ENCODE results near the gene TBX18. TPM values are rescaled to one million over a fixed set of nuclear protein-coding genes. Genes with fewer than 3 reads are reported as not detected.

TBX18 gene
- total and polyA plus RNA-seq, 2 of the 4 experiments (the other 2 are of a cell fraction), result 0.86 to 1.3 TPM

- Histone ChIP-seq H2BK120ac (ENCODE audit: low read depth, low read length) (no peak overlapping the region), H2BK20ac (ENCODE audit: low read depth, low read length) (no peak overlapping the region), H3K14ac (replicated peaks; ENCODE audit: low read depth, low read length) (no peak overlapping the region), H3K23ac (ENCODE audit: low read depth, low read length) (no peak overlapping the region), H3K4ac (ENCODE audit: low read depth, low read length) (no peak overlapping the region), H3K18ac (ENCODE audit: low read depth, low read length) (no peak overlapping the region), H3K4me2 (ENCODE audit: low read depth, low read length) (peak overlapping the region; percentile 87), H3K56ac (ENCODE audit: extremely low read depth, insufficient read depth, low read length) (no peak overlapping the region), H3K9me1 (ENCODE audit: insufficient read depth, low read length) (no peaks in the 10 kb centered on the region), H3K4me1 (ENCODE audit: control insufficient read depth, insufficient read depth, low read length) (no peaks in the 10 kb centered on the region), H3K27me3 (ENCODE audit: control insufficient read depth, insufficient read depth, low read length) (peaks cover 59% of the 10 kb centered on the region), H4K91ac (ENCODE audit: insufficient read depth, low read depth, low read length) (no peak overlapping the region), H3K27ac (ENCODE audit: insufficient read depth, low read length) (no peak overlapping the region), H3K9me3 (ENCODE audit: control insufficient read depth, insufficient read depth, low read length) (peaks cover 6% of the 10 kb centered on the region), H2AK9ac (replicated peaks; ENCODE audit: low read depth, low read length, poor library complexity) (no peak overlapping the region), H3K4me3 (ENCODE audit: insufficient read depth, low read depth, low read length) (peak overlapping the region; percentile 53), H2AFZ (replicated peaks; ENCODE audit: low read length, poor library complexity) (peak overlapping the region; percentile 89), H2BK5ac (ENCODE audit: low read depth, low read length, poor library complexity, severe bottlenecking) (no peak overlapping the region), H4K5ac (ENCODE audit: low read depth, low read length) (no peak overlapping the region), H4K8ac (ENCODE audit: low read depth in 2 of 2, low read length in 2 of 2) (no peak overlapping the region), H2AK5ac (ENCODE audit: low read depth, low read length) (no peak overlapping the region), H3K36me3 (ENCODE audit: control insufficient read depth, insufficient read depth, low read length) (no peaks in the 10 kb centered on the region), H2BK15ac (ENCODE audit: low read depth, low read length) (no peak overlapping the region), H4K20me1 (ENCODE audit: insufficient read depth, low read length) (no peaks in the 10 kb centered on the region), H3K9ac (ENCODE audit: low read depth, low read length) (no peak overlapping the region), H3K79me1 (ENCODE audit: low read depth in 1 of 2, low read length in 2 of 2) (no peaks in the 10 kb centered on the region)
- CTCF ChIA-PET, result no interaction called here
- 4% methylated on average over 13 of the region's 57 CpGs; no CpG with 5 or more reads in 1 of the 2 experiments for WGBS, 2 experiments (ENCODE audit: extremely low coverage in 2 of 2, insufficient read length in 1 of 2)
- in situ Hi-C loops (cut with MboI; ENCODE audit: low sequenced_read_pairs), result loop anchor here (10.0 kb wide), 1 partner anchor 339 kb away; no protein-coding TSS in a partner anchor
- TF ChIP-seq CEBPB (IDR thresholded peaks at IDR 0.05; ENCODE audit: low read depth, low read length) (no peak), MXI1 (IDR thresholded peaks at IDR 0.05; ENCODE audit: borderline replicate concordance, low read depth, low read length) (no peak), CHD1 (IDR thresholded peaks at IDR 0.05; ENCODE audit: low read depth, low read length) (no peak), RAD21 (IDR thresholded peaks at IDR 0.05; ENCODE audit: low read length) (no peak), MAZ (IDR thresholded peaks at IDR 0.05; ENCODE audit: borderline replicate concordance, low read depth, low read length) (no peak), MAFK (IDR thresholded peaks at IDR 0.05; ENCODE audit: low read depth, low read length) (no peak), ELK1 (IDR thresholded peaks at IDR 0.05; ENCODE audit: borderline replicate concordance, low read depth, low read length) (no peak), POLR2A (IDR thresholded peaks at IDR 0.05; ENCODE audit: low read depth, low read length) (no peak), RFX5 (IDR thresholded peaks at IDR 0.05; ENCODE audit: low read depth, low read length) (no peak), FOS (IDR thresholded peaks at IDR 0.05; ENCODE audit: low read depth, low read length) (no peak), RCOR1 (IDR thresholded peaks at IDR 0.05; ENCODE audit: insufficient replicate concordance, low read length) (no peak), BHLHE40 (IDR thresholded peaks at IDR 0.05; ENCODE audit: low read depth, low read length) (no peak), USF2 (IDR thresholded peaks at IDR 0.05; ENCODE audit: low read depth, low read length) (no peak), SMC3 (IDR thresholded peaks at IDR 0.05; ENCODE audit: low read depth, low read length) (no peak), NFE2L2 (IDR thresholded peaks at IDR 0.05; ENCODE audit: low read depth, low read length) (no peak), CTCF (conservative IDR thresholded peaks at IDR 0.05; ENCODE audit: low read depth, low read length) (no peak)
- DNase-seq, result no peak
- BruUV-seq (replicated peaks), result no TSS peak
- ATAC-seq (ENCODE audit: low read depth), result peak; percentile 21
- POLR2A ChIA-PET (ENCODE audit: unreplicated experiment), result no interaction called here
- dilution Hi-C loops (cut with HindIII; ENCODE audit: low sequenced_read_pairs, unreplicated experiment), result no loop called here
- intact Hi-C loops (cut with micrococcal nuclease), result loop anchor here (10.0 kb wide), 1 partner anchor 561 kb away; no protein-coding TSS in a partner anchor
Measured at GRCh38 chr6:84763886-84764331, 489 bp downstream of the TBX18 start.
